Common myeloid progenitor, CD34-positive (primary cell): Measurements from ENCODE around the gene MAPKAP1.

ENCODE experiments used
- CTCF ChIA-PET: fragments of 350-600 bp; sonication (Branson Sonifier 250); formaldehyde crosslinking; loops from one replicate; lab custom pipeline; 2021; ENCODE audit warnings: antibody characterized with exemption; lab: Charles Lee
- POLR2A ChIA-PET: fragments of 350-600 bp; sonication (Branson Sonifier 250); formaldehyde crosslinking; loops from one replicate; lab custom pipeline; 2021; ENCODE audit warnings: antibody characterized with exemption; lab: Charles Lee
- DNase-seq, 3 donors: peaks; one replicate each; pipeline versions ENCODE4 v3.0.0 to v3.0.0-alpha.2; 2013
- H3K27ac ChIP-seq, 2 experiments: 1 replicate in 1 of 2; 2 replicates in 1 of 2; pipeline ENCODE4 v1.7.0; 2013; ENCODE audit warnings: inconsistent platforms in 2 of 2, low read length in 2 of 2, mild to moderate bottlenecking in 2 of 2, low read depth in 1 of 2, moderate library complexity in 1 of 2; ENCODE audit not compliant: severe bottlenecking in 2 of 2, insufficient read depth in 1 of 2, poor library complexity in 1 of 2
- H3K27me3 ChIP-seq, 5 experiments: replicated peaks in 2 of 5; 1 replicate in 3 of 5; 2 replicates in 2 of 5; pipeline versions ENCODE4 v1.6.1 to v1.7.0; 2013; ENCODE audit warnings: low read length in 4 of 5, mild to moderate bottlenecking in 2 of 5, moderate library complexity in 2 of 5, inconsistent platforms in 1 of 5; ENCODE audit not compliant: insufficient read depth in 5 of 5, control insufficient read depth in 4 of 5
- H3K36me3 ChIP-seq, 4 experiments: 1 replicate in 2 of 4; 2 replicates in 2 of 4; pipeline versions ENCODE4 v1.6.1 to v1.7.0; 2013; ENCODE audit warnings: low read length in 3 of 4, control low read depth in 1 of 4, mild to moderate bottlenecking in 1 of 4; ENCODE audit not compliant: control insufficient read depth in 4 of 4, insufficient read depth in 4 of 4
- H3K4me1 ChIP-seq, 4 experiments: 1 replicate in 3 of 4; 2 replicates in 1 of 4; pipeline versions ENCODE4 v1.6.1 to v1.7.1; 2013; ENCODE audit warnings: low read length in 3 of 4, mild to moderate bottlenecking in 3 of 4, control low read depth in 1 of 4, inconsistent platforms in 1 of 4, moderate library complexity in 1 of 4; ENCODE audit not compliant: control insufficient read depth in 4 of 4, insufficient read depth in 4 of 4; ENCODE audit errors: control extremely low read depth in 1 of 4
- H3K4me3 ChIP-seq, 7 experiments: 1 replicate in 4 of 7; 2 replicates in 3 of 7; pipeline versions ENCODE4 v1.5.1 to v1.7.0; 2013; ENCODE audit warnings: mild to moderate bottlenecking in 7 of 7, low read length in 6 of 7, moderate library complexity in 6 of 7, inconsistent platforms in 2 of 7, low read depth in 2 of 7, control low read depth in 1 of 7; ENCODE audit not compliant: insufficient read depth in 4 of 7, control insufficient read depth in 1 of 7; ENCODE audit errors: extremely low read depth in 1 of 7
- H3K9me3 ChIP-seq, 5 experiments: 1 replicate in 4 of 5; 2 replicates in 1 of 5; pipeline versions ENCODE4 v1.6.1 to v1.7.1; 2013; ENCODE audit warnings: low read length in 4 of 5, mild to moderate bottlenecking in 2 of 5, inconsistent platforms in 1 of 5, low read depth in 1 of 5, moderate library complexity in 1 of 5; ENCODE audit not compliant: control insufficient read depth in 4 of 5, insufficient read depth in 2 of 5; ENCODE audit errors: control extremely low read depth in 1 of 5
- WGBS: methylation state at CpG from one replicate; pipeline ENCODE4 v1.1.5; 2013; ENCODE audit not compliant: insufficient coverage; 5-methylcytosine and 5-hydroxymethylcytosine counted together

Gene MAPKAP1

GRCh38 chr9:125631391-125632085 is 75.5 kb downstream of the MAPKAP1 start:
- CTCF ChIA-PET = interaction anchor here (0.6 kb wide), 1 partner anchor 234 kb away, joined by 3 read pairs; no protein-coding TSS in a partner anchor
- DNase-seq = peak; percentile 42 to 73 (median 71)
- H3K9me3 ChIP-seq = no peaks in the 10 kb centered on the region
- POLR2A ChIA-PET = interaction anchor here (1.0 kb wide), 1 partner anchor 50 kb away, joined by 3 read pairs; no protein-coding TSS in a partner anchor
- no peak overlapping the region for H3K27ac ChIP-seq
- peaks cover 17 to 57% (median 30%) of the 10 kb centered on the region in 4 experiments for H3K4me1 ChIP-seq
- no peaks in the 10 kb centered on the region for H3K27me3 ChIP-seq
- no peak overlapping the region for H3K4me3 ChIP-seq
- H3K36me3 ChIP-seq = no peaks in the 10 kb centered on the region
- 85% methylated on average over 3 of the region's 7 CpGs for WGBS

- Histone ChIP-seq H3K4me3 (no peak overlapping the region), H3K36me3 (no peaks in the 10 kb centered on the region), H3K4me1 (peaks cover 17 to 56% (median 27%) of the 10 kb centered on the region in 4 experiments), H3K9me3 (no peaks in the 10 kb centered on the region), H3K27me3 (no peaks in the 10 kb centered on the region), H3K27ac (no peak overlapping the region)
- POLR2A ChIA-PET = no interaction called here
- CTCF ChIA-PET = interaction anchor here (1.0 kb wide), 1 partner anchor 72 kb away, joined by 4 read pairs; no protein-coding TSS in a partner anchor
- DNase-seq = no peak
- WGBS = 80% methylated on average over 1 of the region's 1 CpG
Observed at GRCh38 chr9:125630436-125630835, 76.6 kb downstream of the MAPKAP1 start.

DNA sequence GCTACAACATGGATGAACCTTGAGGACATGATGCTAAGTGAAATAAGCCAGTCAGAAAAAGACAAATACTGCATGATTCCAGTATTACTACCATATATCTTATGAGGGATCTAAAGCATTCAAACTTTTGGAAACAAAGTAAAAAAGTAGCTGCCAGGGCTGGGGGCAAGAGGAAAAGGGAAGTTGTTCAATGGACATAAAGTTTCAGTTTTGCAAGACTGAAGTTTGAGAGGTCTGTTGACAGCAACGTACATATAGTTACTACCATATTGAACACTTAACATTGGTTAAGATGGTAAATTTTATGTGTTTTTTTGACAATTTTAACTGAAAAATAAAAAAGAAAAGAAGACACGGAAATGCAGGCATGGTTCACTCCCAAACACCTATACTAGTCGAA is 77.6 kb downstream of the MAPKAP1 start:
- WGBS = no CpG with 5 or more reads among the region's 3 CpGs
- no peak overlapping the region for H3K4me3 ChIP-seq
- DNase-seq = peak in 2 of 3 donors; percentile 44 to 52
- no peaks in the 10 kb centered on the region for H3K9me3 ChIP-seq
- H3K27me3 ChIP-seq = no peaks in the 10 kb centered on the region
- ChIA-PET POLR2A (no interaction called here), CTCF (interaction anchor here (0.6 kb wide), 1 partner anchor 257 kb away, joined by 3 read pairs; no protein-coding TSS in a partner anchor)
- H3K4me1 ChIP-seq = peaks cover 17 to 50% (median 27%) of the 10 kb centered on the region in 4 experiments
- H3K36me3 ChIP-seq = no peaks in the 10 kb centered on the region
- no peak overlapping the region for H3K27ac ChIP-seq

- Histone ChIP-seq H3K4me1 (peaks cover 0 to 18% (median 5%) of the 10 kb centered on the region in 4 experiments), H3K36me3 (no peaks in the 10 kb centered on the region), H3K9me3 (no peaks in the 10 kb centered on the region), H3K4me3 (no peak overlapping the region), H3K27ac (no peak overlapping the region), H3K27me3 (no peaks in the 10 kb centered on the region)
- ChIA-PET POLR2A (interaction anchor here (0.6 kb wide), 1 partner anchor 24 kb away, joined by 3 read pairs; no protein-coding TSS in a partner anchor), CTCF (no interaction called here)
- DNase-seq = peak in 1 of 3 donors; percentile 48
Observed at GRCh38 chr9:125626187-125626586, 80.8 kb downstream of the MAPKAP1 start.

- 100% methylated on average over 1 of the region's 1 CpG for whole genome bisulfite sequencing
- Histone ChIP-seq H3K36me3 (no peaks in the 10 kb centered on the region), H3K27ac (no peak overlapping the region), H3K4me3 (no peak overlapping the region), H3K4me1 (no peaks in the 10 kb centered on the region), H3K27me3 (no peaks in the 10 kb centered on the region), H3K9me3 (no peaks in the 10 kb centered on the region)
- ChIA-PET CTCF (interaction anchor here (1.5 kb wide), 1 partner anchor 63 kb away, joined by 4 read pairs; no protein-coding TSS in a partner anchor), POLR2A (no interaction called here)
- DNase-seq = no peak
Observed at GRCh38 chr9:125621170-125621569, 85.8 kb downstream of the MAPKAP1 start.

DNA sequence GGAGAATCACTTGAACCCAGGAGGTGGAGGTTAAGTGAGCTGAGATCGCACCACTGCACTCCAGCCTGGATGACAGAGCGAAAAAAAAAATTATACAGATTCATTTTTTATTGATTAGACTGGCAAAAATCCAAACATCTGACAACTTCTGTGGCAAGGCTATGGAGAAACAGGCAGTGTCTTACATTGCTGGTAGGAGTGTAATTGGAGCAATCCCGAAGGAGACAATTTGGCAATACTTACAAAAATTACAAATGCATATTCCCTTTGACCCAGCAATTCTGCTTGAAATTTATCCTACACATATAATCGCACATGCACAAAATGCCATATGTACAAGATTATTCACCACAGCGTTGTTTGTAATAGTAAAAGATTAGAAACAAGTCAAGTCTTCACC is 86.8 kb downstream of the MAPKAP1 start:
- ChIA-PET POLR2A (no interaction called here), CTCF (interaction anchor here (1.5 kb wide), 1 partner anchor 62 kb away, joined by 4 read pairs; no protein-coding TSS in a partner anchor)
- Histone ChIP-seq H3K27me3 (no peaks in the 10 kb centered on the region), H3K27ac (no peak overlapping the region), H3K9me3 (no peaks in the 10 kb centered on the region), H3K36me3 (no peaks in the 10 kb centered on the region), H3K4me1 (no peaks in the 10 kb centered on the region), H3K4me3 (no peak overlapping the region)
- WGBS = 100% methylated on average over 3 of the region's 5 CpGs
- DNase-seq = no peak

- Histone ChIP-seq H3K4me3 (no peak overlapping the region), H3K27me3 (no peaks in the 10 kb centered on the region), H3K27ac (no peak overlapping the region), H3K9me3 (no peaks in the 10 kb centered on the region), H3K4me1 (no peaks in the 10 kb centered on the region), H3K36me3 (peaks cover 0 to 2% (median 0%) of the 10 kb centered on the region in 4 experiments)
- CTCF ChIA-PET = interaction anchor here (1.0 kb wide), 1 partner anchor 47 kb away, joined by 3 read pairs; no protein-coding TSS in a partner anchor
- DNase-seq = no peak
- 97% methylated on average over 5 of the region's 5 CpGs for WGBS
- POLR2A ChIA-PET = interaction anchor here (0.7 kb wide), 1 partner anchor 84 kb away, joined by 4 read pairs; no protein-coding TSS in a partner anchor
Observed at GRCh38 chr9:125617087-125617486, 89.9 kb downstream of the MAPKAP1 start.
